ENCODE results near the gene NAALADL2. TPM values are rescaled to one million over a fixed set of nuclear protein-coding genes. Genes with fewer than 3 reads are reported as not detected.
"Not testable (repeated sequence)": the region's sequence is repeated elsewhere in the genome, so short reads cannot be mapped to it uniquely, and the experiment has no call there.

NAALADL2 gene
- total RNA-seq, 1 donor from 2014 or later, result 9.9 TPM

GRCh38 chr3:175818811-175819464 lies 959.8 kb downstream of the NAALADL2 start:
- Mint-ChIP-seq H3K4me1 (ENCODE audit: unreplicated experiment) (no peaks in the 10 kb centered on the region), H3K27ac (peak overlapping the region; percentile 86), H3K27me3 (no peaks in the 10 kb centered on the region), H3K36me3 (peaks cover 6% of the 10 kb centered on the region), H3K9me3 (peaks cover 28% of the 10 kb centered on the region), H3K4me3 (no peak overlapping the region)
- TF ChIP-seq, protein P1, sequence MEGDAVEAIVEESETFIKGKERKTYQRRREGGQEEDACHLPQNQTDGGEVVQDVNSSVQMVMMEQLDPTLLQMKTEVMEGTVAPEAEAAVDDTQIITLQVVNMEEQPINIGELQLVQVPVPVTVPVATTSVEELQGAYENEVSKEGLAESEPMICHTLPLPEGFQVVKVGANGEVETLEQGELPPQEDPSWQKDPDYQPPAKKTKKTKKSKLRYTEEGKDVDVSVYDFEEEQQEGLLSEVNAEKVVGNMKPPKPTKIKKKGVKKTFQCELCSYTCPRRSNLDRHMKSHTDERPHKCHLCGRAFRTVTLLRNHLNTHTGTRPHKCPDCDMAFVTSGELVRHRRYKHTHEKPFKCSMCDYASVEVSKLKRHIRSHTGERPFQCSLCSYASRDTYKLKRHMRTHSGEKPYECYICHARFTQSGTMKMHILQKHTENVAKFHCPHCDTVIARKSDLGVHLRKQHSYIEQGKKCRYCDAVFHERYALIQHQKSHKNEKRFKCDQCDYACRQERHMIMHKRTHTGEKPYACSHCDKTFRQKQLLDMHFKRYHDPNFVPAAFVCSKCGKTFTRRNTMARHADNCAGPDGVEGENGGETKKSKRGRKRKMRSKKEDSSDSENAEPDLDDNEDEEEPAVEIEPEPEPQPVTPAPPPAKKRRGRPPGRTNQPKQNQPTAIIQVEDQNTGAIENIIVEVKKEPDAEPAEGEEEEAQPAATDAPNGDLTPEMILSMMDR (conservative IDR thresholded peaks at IDR 0.05), result no peak
- no peak for DNase-seq (ENCODE audit: extremely low spot score, unreplicated experiment)

GRCh38 chr3:175822766-175823491 lies 963.8 kb downstream of the NAALADL2 start:
- not testable (repeated sequence) for DNase-seq (ENCODE audit: extremely low spot score, unreplicated experiment); H3K27ac Mint-ChIP-seq; H3K4me1 Mint-ChIP-seq (ENCODE audit: unreplicated experiment); H3K36me3 Mint-ChIP-seq; H3K4me3 Mint-ChIP-seq; H3K27me3 Mint-ChIP-seq
- H3K9me3 Mint-ChIP-seq, result peaks cover 21% of the 10 kb centered on the region

GRCh38 chr3:175825016-175825580 lies 966.0 kb downstream of the NAALADL2 start:
- not testable (repeated sequence) for H3K4me3 Mint-ChIP-seq; H3K9me3 Mint-ChIP-seq; H3K4me1 Mint-ChIP-seq (ENCODE audit: unreplicated experiment); DNase-seq (ENCODE audit: extremely low spot score, unreplicated experiment); H3K27ac Mint-ChIP-seq; H3K27me3 Mint-ChIP-seq; H3K36me3 Mint-ChIP-seq

DNA sequence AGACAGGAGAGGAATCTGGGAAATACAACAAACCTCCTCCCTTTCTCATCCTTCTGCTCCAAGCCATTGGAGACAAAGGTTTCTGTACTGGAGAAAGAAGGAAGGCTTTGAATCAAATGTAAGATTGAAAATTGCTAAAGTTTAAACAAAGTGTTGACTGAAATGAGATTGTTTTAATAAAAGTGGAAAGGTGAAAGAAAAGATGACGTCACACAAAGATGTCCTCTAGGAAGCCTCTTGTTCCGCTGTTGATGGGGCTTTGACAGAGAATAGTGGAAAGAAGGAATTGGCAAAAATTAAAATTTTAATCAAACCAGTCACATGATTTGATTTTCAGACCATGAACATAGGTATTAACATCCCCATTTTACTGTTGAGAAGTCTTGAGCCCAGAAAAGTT lies 967.6 kb downstream of the NAALADL2 start:
- no peak overlapping the region for H3K4me3 Mint-ChIP-seq
- H3K27ac Mint-ChIP-seq, result no peak overlapping the region
- no peaks in the 10 kb centered on the region for H3K36me3 Mint-ChIP-seq
- H3K4me1 Mint-ChIP-seq (ENCODE audit: unreplicated experiment), result no peaks in the 10 kb centered on the region
- no peak for DNase-seq (ENCODE audit: extremely low spot score, unreplicated experiment)
- TF ChIP-seq, protein P1 (conservative IDR thresholded peaks at IDR 0.05), result no peak
- H3K9me3 Mint-ChIP-seq, result no peaks in the 10 kb centered on the region
- no peaks in the 10 kb centered on the region for H3K27me3 Mint-ChIP-seq

- H3K27ac Mint-ChIP-seq; H3K9me3 Mint-ChIP-seq; H3K27me3 Mint-ChIP-seq; DNase-seq (ENCODE audit: extremely low spot score, unreplicated experiment); H3K36me3 Mint-ChIP-seq; H3K4me1 Mint-ChIP-seq (ENCODE audit: unreplicated experiment); H3K4me3 Mint-ChIP-seq: not testable (repeated sequence)
Measured at GRCh38 chr3:175829809-175830208, 970.7 kb downstream of the NAALADL2 start.

- not testable (repeated sequence) for H3K36me3 Mint-ChIP-seq; H3K27me3 Mint-ChIP-seq; H3K9me3 Mint-ChIP-seq; H3K4me1 Mint-ChIP-seq (ENCODE audit: unreplicated experiment); H3K4me3 Mint-ChIP-seq; H3K27ac Mint-ChIP-seq; DNase-seq (ENCODE audit: extremely low spot score, unreplicated experiment)
Measured at GRCh38 chr3:175835763-175836162, 976.6 kb downstream of the NAALADL2 start.

DNA sequence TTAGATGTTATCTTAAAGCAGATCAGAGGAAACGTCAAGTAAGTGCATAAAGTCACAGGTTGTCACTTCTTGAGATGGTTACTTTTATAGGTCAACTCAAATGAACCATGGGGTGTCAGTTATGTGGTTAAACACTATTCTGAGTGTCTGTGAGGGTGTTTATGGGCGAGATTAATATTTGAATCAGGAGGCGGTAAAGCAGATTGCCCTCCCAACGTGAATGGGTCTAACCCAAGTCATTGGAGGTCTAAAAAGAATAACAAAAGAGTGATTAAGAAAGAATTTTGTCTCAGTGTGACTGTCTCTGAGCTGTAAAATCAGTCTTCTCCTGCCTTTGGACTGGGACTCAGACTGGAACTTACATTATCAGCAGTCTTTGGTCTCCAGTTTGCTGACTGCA lies 977.5 kb downstream of the NAALADL2 start:
- no peak overlapping the region for H3K27ac Mint-ChIP-seq
- TF ChIP-seq, protein P1 (conservative IDR thresholded peaks at IDR 0.05), result no peak
- H3K9me3 Mint-ChIP-seq, result no peaks in the 10 kb centered on the region
- no peaks in the 10 kb centered on the region for H3K4me1 Mint-ChIP-seq (ENCODE audit: unreplicated experiment)
- H3K4me3 Mint-ChIP-seq, result no peak overlapping the region
- H3K36me3 Mint-ChIP-seq, result peaks cover 1% of the 10 kb centered on the region
- DNase-seq (ENCODE audit: extremely low spot score, unreplicated experiment), result no peak
- peaks cover 3% of the 10 kb centered on the region for H3K27me3 Mint-ChIP-seq

All from type B pancreatic cell (in vitro differentiated cells).